WTC11 (cell line): ENCODE results near the gene TSPAN31. TPM values are rescaled to one million over a fixed set of nuclear protein-coding genes. Genes with fewer than 3 reads are reported as not detected.

Source experiments
- ATAC-seq: fragments of 200-7000 bp; cut with Tn5 transposase; 2 replicates; pipeline ENCODE4 v1.10.0; 2021; ENCODE audit warnings: mild to moderate bottlenecking, moderate library complexity
- CTCF ChIA-PET: fragments of 300-600 bp; sonication (Branson Sonifier 250); formaldehyde crosslinking; loops from one replicate; lab custom pipeline; 2021; ENCODE audit warnings: antibody characterized with exemption; lab: Charles Lee
- POLR2A ChIA-PET: fragments of 350-600 bp; sonication (Branson Sonifier 250); formaldehyde crosslinking; loops from one replicate; lab custom pipeline; 2021; ENCODE audit warnings: antibody characterized with exemption; lab: Charles Lee
- DNase-seq: peaks from one replicate; pipeline ENCODE4 v3.0.0; 2021; ENCODE audit warnings: low spot score
- H3K27ac Mint-ChIP-seq: 2 replicates; pipeline ENCODE4 v1.8.0; 2021; ENCODE audit warnings: mixed read lengths
- H3K27me3 Mint-ChIP-seq: 2 replicates; pipeline ENCODE4 v1.8.0; 2021; ENCODE audit warnings: low read depth, mild to moderate bottlenecking, moderate library complexity, mixed read lengths
- H3K36me3 Mint-ChIP-seq: 2 replicates; pipeline ENCODE4 v1.8.0; 2021; ENCODE audit warnings: mixed read lengths
- H3K4me1 Mint-ChIP-seq: 2 replicates; pipeline ENCODE4 v1.8.0; 2022; ENCODE audit warnings: mixed read lengths
- H3K4me3 Mint-ChIP-seq: 2 replicates; pipeline ENCODE4 v1.8.0; 2021; ENCODE audit warnings: mild to moderate bottlenecking, moderate library complexity, mixed read lengths
- H3K9me3 Mint-ChIP-seq: 2 replicates; pipeline ENCODE4 v1.8.0; 2021; ENCODE audit warnings: mixed read lengths
- ARID4B ChIP-seq: sonication (generic); formaldehyde crosslinking; IDR thresholded peaks from 2 replicates; pipeline ENCODE4 v1.8.0; 2023; ENCODE audit warnings: missing genetic modification reagents, mild to moderate bottlenecking, borderline replicate concordance
- CBFB ChIP-seq: sonication (generic); formaldehyde crosslinking; IDR thresholded peaks from 2 replicates; pipeline ENCODE4 v1.8.1; 2022; ENCODE audit warnings: mild to moderate bottlenecking, low read depth, missing genetic modification reagents
- CREB1 ChIP-seq: sonication (generic); formaldehyde crosslinking; IDR thresholded peaks from 2 replicates; pipeline ENCODE4 v1.8.0; 2023; ENCODE audit warnings: mild to moderate bottlenecking, missing genetic modification reagents
- CTCF ChIP-seq: fragments of 200-600 bp; IDR thresholded peaks from 2 replicates; pipeline ENCODE4 v1.8.0; 2022; ENCODE audit warnings: antibody characterized with exemption
- E2F4 ChIP-seq: sonication (generic); formaldehyde crosslinking; IDR thresholded peaks from 2 replicates; pipeline ENCODE4 v1.8.1; 2022; ENCODE audit warnings: low read depth, mild to moderate bottlenecking, moderate library complexity, missing genetic modification reagents, borderline replicate concordance
- ELF4 ChIP-seq: sonication (generic); formaldehyde crosslinking; IDR thresholded peaks from 2 replicates; pipeline ENCODE4 v1.8.1; 2022; ENCODE audit warnings: low read depth, mild to moderate bottlenecking, moderate library complexity, missing genetic modification reagents
- ETV6 ChIP-seq: sonication (generic); formaldehyde crosslinking; IDR thresholded peaks from 2 replicates; pipeline ENCODE4 v1.8.1; 2022; ENCODE audit warnings: mild to moderate bottlenecking, missing genetic modification reagents
- FOXK1 ChIP-seq: sonication (generic); formaldehyde crosslinking; IDR thresholded peaks from 2 replicates; pipeline ENCODE4 v1.8.0; 2022; ENCODE audit warnings: mild to moderate bottlenecking, moderate library complexity, missing genetic modification reagents
- FOXP1 ChIP-seq: sonication (generic); formaldehyde crosslinking; IDR thresholded peaks from 2 replicates; pipeline ENCODE4 v1.8.0; 2022; ENCODE audit warnings: missing genetic modification reagents, mild to moderate bottlenecking, moderate library complexity, borderline replicate concordance
- GABPB1 ChIP-seq: sonication (generic); formaldehyde crosslinking; IDR thresholded peaks from 2 replicates; pipeline ENCODE4 v1.8.1; 2023; ENCODE audit warnings: mild to moderate bottlenecking, missing genetic modification reagents
- HMGA2 ChIP-seq: fragments of 250-450 bp; sonication (Bioruptor Pico); IDR thresholded peaks from 2 replicates; pipeline ENCODE4 v1.4.0; 2021; ENCODE audit warnings: mild to moderate bottlenecking, moderate library complexity
- KAT7 ChIP-seq: sonication (generic); formaldehyde crosslinking; IDR thresholded peaks from 2 replicates; pipeline ENCODE4 v1.8.1; 2023; ENCODE audit warnings: missing genetic modification reagents, mild to moderate bottlenecking, borderline replicate concordance
- MLX ChIP-seq: sonication (generic); formaldehyde crosslinking; IDR thresholded peaks from 2 replicates; pipeline ENCODE4 v1.8.1; 2023; ENCODE audit warnings: mild to moderate bottlenecking, missing genetic modification reagents, moderate library complexity
- OVOL2 ChIP-seq: fragments of 250-450 bp; sonication (Bioruptor Pico); IDR thresholded peaks from 2 replicates; pipeline ENCODE4 v1.9.0; 2021; ENCODE audit warnings: mild to moderate bottlenecking, borderline replicate concordance
- PRDM15 ChIP-seq: sonication (generic); formaldehyde crosslinking; IDR thresholded peaks from 2 replicates; pipeline ENCODE4 v1.8.0; 2022; ENCODE audit warnings: missing genetic modification reagents
- SMAD4 ChIP-seq: sonication (generic); formaldehyde crosslinking; IDR thresholded peaks from 2 replicates; pipeline ENCODE4 v1.8.0; 2022; ENCODE audit warnings: mild to moderate bottlenecking, missing genetic modification reagents
- TCF7 ChIP-seq: sonication (generic); formaldehyde crosslinking; IDR thresholded peaks from 2 replicates; pipeline ENCODE4 v1.8.0; 2022; ENCODE audit warnings: mild to moderate bottlenecking, low read depth, missing genetic modification reagents, moderate library complexity
- TEAD1 ChIP-seq: sonication (generic); formaldehyde crosslinking; IDR thresholded peaks from 2 replicates; pipeline ENCODE4 v1.8.0; 2022; ENCODE audit warnings: mild to moderate bottlenecking, missing genetic modification reagents
- USF1 ChIP-seq: sonication (generic); formaldehyde crosslinking; IDR thresholded peaks from 2 replicates; pipeline ENCODE4 v1.8.0; 2022; ENCODE audit warnings: mild to moderate bottlenecking, missing genetic modification reagents
- USF2 ChIP-seq: sonication (generic); formaldehyde crosslinking; IDR thresholded peaks from 2 replicates; pipeline ENCODE4 v1.8.1; 2023; ENCODE audit warnings: mild to moderate bottlenecking, missing genetic modification reagents, moderate library complexity
- ZNF396 ChIP-seq: fragments of 250-450 bp; sonication (Bioruptor Pico); IDR thresholded peaks from 2 replicates; pipeline ENCODE4 v1.8.0; 2021; ENCODE audit warnings: mild to moderate bottlenecking, moderate library complexity, borderline replicate concordance
- ZNF671 ChIP-seq: fragments of 250-450 bp; sonication (Bioruptor Pico); IDR thresholded peaks from 2 replicates; pipeline ENCODE4 v1.8.0; 2021; ENCODE audit warnings: mild to moderate bottlenecking
- total RNA-seq: library from RNA; stranded (reverse); gene quantifications from 3 replicates; pipeline ENCODE4 v1.2.3, GENCODE V29; 2021

The TSPAN31 gene
- total RNA-seq, 1 experiment from 2014 or later: 9.9 TPM

GRCh38 chr12:57729321-57729844 is 15.5 kb upstream of the TSPAN31 start (continued):
- TF ChIP-seq CREB1 (CRISPR knock-in tag) (no peak), ELF4 (CRISPR knock-in tag) (no peak), USF1 (no peak)
- TF ChIP-seq, all 79 proteins: peak for 0

GRCh38 chr12:57730336-57731067 is 14.3 kb upstream of the TSPAN31 start:
- Mint-ChIP-seq H3K4me1 (peaks cover 21% of the 10 kb centered on the region), H3K36me3 (no peaks in the 10 kb centered on the region), H3K27me3 (peaks cover 99% of the 10 kb centered on the region), H3K9me3 (no peaks in the 10 kb centered on the region), H3K27ac (no peak overlapping the region), H3K4me3 (no peak overlapping the region)
- DNase-seq (no peak), ATAC-seq (no peak)
- ChIA-PET POLR2A (no interaction called here), CTCF (no interaction called here)
- TF ChIP-seq PRDM15 (CRISPR knock-in tag) (no peak), GABPB1 (CRISPR knock-in tag) (no peak), FOXK1 (CRISPR knock-in tag) (no peak), CTCF (no peak), ZNF671 (CRISPR knock-in tag) (no peak), E2F4 (no peak), ARID4B (no peak), TEAD1 (CRISPR knock-in tag) (no peak), TCF7 (CRISPR knock-in tag) (no peak), KAT7 (CRISPR knock-in tag) (no peak), OVOL2 (no peak), CBFB (CRISPR knock-in tag) (no peak), ETV6 (CRISPR knock-in tag) (no peak), FOXP1 (CRISPR knock-in tag) (no peak), ZNF396 (CRISPR knock-in tag) (no peak), SMAD4 (CRISPR knock-in tag) (no peak), HMGA2 (CRISPR knock-in tag) (no peak), MLX (CRISPR knock-in tag) (no peak), USF2 (CRISPR knock-in tag) (no peak)
